AG09309 (cell line): ENCODE measurements around the gene PPP1CB.
"Not testable (repeated sequence)": the region's sequence is repeated elsewhere in the genome, so short reads cannot be mapped to it uniquely, and the experiment has no call there.

Source experiments
- DNase-seq: peaks from one replicate; pipeline ENCODE4 v3.0.0-alpha.2; 2010; ENCODE audit warnings: low read depth
- H3K4me3 ChIP-seq: 2 replicates; pipeline ENCODE4 v1.5.1; 2011; ENCODE audit warnings: mild to moderate bottlenecking, low read depth, low read length, moderate library complexity; ENCODE audit not compliant: control insufficient read depth
- CTCF ChIP-seq: IDR thresholded peaks from 2 replicates; pipeline ENCODE4 v1.5.1; 2011; ENCODE audit warnings: mild to moderate bottlenecking, low read depth, low read length, inconsistent platforms; ENCODE audit not compliant: insufficient read depth, control insufficient read depth; ENCODE audit errors: missing control alignments

PPP1CB gene

GRCh38 chr2:28782423-28782822 lies 30.8 kb downstream of the PPP1CB start:
- DNase-seq: no peak
- no peak for TF ChIP-seq CTCF
- no peak overlapping the region for H3K4me3 ChIP-seq

GRCh38 chr2:28784570-28784969 lies 32.9 kb downstream of the PPP1CB start:
- DNase-seq, H3K4me3 ChIP-seq: not testable (repeated sequence)

- DNase-seq: no peak
Measured at GRCh38 chr2:28796620-28797019, 45.0 kb downstream of the PPP1CB start.

GRCh38 chr2:28801726-28802125 lies 50.1 kb downstream of the PPP1CB start:
- DNase-seq: no peak

More at GRCh38 chr2:28796620-28797019, 45.0 kb downstream of the PPP1CB start:
- no peak overlapping the region for H3K4me3 ChIP-seq
- TF ChIP-seq CTCF: no peak

GRCh38 chr2:28802975-28803429 lies 51.4 kb downstream of the PPP1CB start:
- no peak overlapping the region for H3K4me3 ChIP-seq
- no peak for TF ChIP-seq CTCF
- peak; percentile 49 for DNase-seq

More at GRCh38 chr2:28801726-28802125, 50.1 kb downstream of the PPP1CB start:
- no peak overlapping the region for H3K4me3 ChIP-seq
- TF ChIP-seq CTCF: no peak

GRCh38 chr2:28809927-28810326 lies 58.3 kb downstream of the PPP1CB start:
- no peak for TF ChIP-seq CTCF
- H3K4me3 ChIP-seq: peak overlapping the region; percentile 60
- no peak for DNase-seq

- H3K4me3 ChIP-seq: peak within 1 kb of the TSS; percentile 60
- no peak for DNase-seq
- no peak for TF ChIP-seq CTCF
Measured at GRCh38 chr2:28810384-28811285, 59.0 kb downstream of the PPP1CB start, which contains the start of gene SPDYA. Gene SPDYA (plus strand): TSS chr2:28810834. CDS start chr2:28816015, 5,181 bp downstream.
